Mucosa of gallbladder (tissue), 1 donor: Measurements from ENCODE around the gene GRIA1. TPM values are rescaled to one million over a fixed set of nuclear protein-coding genes. Genes with fewer than 3 reads are reported as not detected.

Experiments
- DNase-seq: peaks from one replicate; pipeline ENCODE4 v3.0.0-alpha.2; 2020; ENCODE audit warnings: low spot score
- total RNA-seq: library from RNA; stranded (reverse); gene quantifications from one replicate; pipeline ENCODE4 v1.2.1, GENCODE V29; 2021
- donor health status: DM: no; HTN: no; CAD: no.

Gene GRIA1
- total RNA-seq, 1 donor from 2014 or later: not detected

DNA sequence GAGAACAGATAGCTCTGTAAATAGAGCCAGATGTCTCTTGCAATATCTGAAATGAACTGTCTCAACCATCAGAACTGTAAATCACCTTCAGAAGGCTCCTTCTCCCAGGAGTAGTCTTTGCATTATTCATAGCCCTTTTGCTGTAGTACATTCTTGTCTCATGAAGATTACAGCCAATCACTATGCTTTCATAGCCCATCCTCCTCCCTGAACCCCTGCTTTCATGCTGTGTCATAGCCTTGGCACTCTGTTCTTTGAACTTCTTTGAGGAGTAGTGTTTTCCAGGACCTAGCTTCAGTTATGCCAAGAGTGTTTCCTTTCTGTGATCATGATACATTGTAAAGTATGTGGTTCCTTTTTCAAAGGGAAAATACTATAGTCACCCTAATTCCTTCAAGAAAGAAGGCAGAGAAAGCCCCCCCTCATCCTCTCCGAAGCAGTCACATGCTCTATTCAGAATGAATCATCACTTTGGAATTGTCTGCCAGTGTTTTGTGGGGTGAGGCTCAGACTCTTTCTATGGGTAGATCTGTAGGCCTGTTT lies 61.1 kb downstream of the GRIA1 start:
- DNase-seq: no peak

GRCh38 chr5:153552886-153553285 lies 62.4 kb downstream of the GRIA1 start:
- no peak for DNase-seq

DNA sequence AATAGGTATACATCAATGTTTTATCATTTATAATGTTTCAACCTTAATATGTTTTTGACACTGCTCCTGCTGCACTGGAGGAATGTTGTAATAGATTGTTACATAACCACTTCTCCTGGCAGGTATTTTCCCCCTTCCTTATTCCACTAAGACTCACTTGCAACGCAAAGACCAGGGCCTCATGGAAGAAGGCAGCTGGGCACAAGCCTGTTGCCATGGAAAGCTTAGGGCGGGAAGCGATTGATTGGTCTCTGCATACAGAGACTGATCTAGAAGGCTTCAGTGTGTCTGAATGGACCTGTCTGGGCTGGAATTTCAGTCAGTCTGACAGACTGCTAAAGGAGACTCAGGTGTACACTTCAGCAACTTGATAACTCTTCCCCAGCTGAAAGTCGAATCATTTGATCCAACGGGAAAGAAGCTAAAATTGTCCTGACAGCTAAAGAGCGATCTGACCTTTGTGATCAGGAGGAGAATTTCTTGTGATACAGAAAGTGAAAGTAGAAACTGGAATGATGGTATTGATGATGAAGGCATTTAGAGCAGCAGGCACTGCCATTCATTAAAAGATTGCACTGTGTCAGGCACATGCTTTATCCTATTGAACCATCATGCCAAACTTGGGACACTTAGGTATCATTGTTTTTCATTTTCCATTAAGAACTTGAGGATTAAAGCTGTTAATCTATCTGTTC lies 65.1 kb downstream of the GRIA1 start:
- no peak for DNase-seq

DNA sequence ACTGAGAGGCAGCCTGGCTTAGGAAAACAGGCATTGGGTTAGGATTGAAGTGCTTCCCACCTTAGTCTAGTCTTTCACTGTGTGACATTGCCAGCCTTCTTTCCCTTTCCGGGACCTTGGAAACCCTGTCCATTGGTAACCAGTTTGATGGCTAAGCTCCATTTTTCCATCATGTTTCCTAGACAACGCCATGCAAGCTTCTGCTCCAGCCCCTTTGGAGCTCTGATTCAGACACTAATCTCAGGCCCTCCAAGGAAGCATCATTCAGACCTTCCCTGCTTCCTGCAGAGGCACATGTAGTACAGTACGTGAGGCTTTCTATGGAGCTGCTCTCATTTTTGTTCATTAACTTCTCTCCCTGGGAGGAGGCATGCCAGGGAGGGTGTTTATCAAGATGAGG lies 68.5 kb downstream of the GRIA1 start:
- DNase-seq: no peak

DNA sequence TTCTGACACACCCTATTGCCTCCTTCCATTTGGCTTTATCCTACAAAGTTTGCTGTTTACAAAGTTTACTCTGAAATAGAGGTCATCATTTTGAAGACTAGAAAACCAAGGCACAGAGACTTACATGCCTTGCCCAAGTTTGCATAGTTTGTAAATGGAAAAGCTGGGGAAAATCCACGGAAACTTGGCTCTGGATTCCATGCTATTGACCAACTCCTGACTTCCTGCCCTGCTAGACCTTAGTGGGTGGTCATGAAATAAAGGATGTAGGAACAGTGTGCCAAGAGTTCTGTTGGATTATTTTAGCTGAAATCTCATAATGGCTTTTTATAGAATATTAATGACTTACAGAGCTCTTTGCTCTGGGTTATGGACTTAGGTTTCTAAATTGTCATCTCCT lies 69.5 kb downstream of the GRIA1 start:
- no peak for DNase-seq

GRCh38 chr5:153562189-153562588 lies 71.7 kb downstream of the GRIA1 start:
- no peak for DNase-seq

- DNase-seq: no peak
These were observed 75.4 kb downstream of the GRIA1 start for GRCh38 chr5:153565822-153566221.

DNA sequence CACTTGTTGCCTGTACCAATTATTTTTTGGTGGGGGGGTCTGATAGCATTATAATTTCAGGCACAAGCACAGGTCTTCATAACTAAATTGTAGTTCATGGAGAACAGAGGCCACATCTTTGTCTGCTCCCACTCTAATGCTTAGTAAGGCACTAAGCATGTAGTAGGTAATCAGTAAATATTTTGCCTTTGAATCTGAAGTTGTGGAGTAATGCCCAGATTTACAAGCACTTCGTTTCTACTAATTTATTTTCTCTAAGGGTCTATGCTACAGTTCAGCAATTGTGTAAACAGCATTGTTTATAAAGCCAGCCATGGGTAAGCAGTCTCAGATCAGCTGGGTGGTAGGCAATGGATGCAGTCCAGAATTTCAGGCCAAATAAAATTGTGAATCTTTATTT lies 78.6 kb downstream of the GRIA1 start:
- DNase-seq: no peak

DNA sequence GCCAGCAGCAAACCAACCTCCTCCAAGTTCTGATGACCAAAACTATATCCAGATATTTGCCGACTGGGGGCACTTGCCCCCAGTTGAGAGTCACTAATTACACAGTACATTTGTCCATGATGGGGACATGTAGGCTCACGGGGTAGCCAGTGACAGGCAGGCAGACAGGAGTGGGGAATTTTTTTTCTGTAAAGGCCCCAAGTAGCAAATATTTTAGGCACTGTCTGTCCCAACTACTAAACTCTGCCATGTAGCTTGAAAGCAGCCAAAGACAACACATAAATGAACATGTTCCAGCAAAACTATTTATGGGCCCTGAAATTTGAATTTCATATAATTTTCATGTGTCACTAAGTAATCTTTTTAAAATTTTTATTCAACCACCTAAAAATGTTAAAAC lies 80.7 kb downstream of the GRIA1 start:
- DNase-seq: no peak

GRCh38 chr5:153572411-153573145 lies 82.1 kb downstream of the GRIA1 start:
- no peak for DNase-seq

GRCh38 chr5:153573326-153574033 lies 83.0 kb downstream of the GRIA1 start:
- no peak for DNase-seq

- DNase-seq: no peak
These were observed 93.9 kb downstream of the GRIA1 start for GRCh38 chr5:153584126-153584959.

GRCh38 chr5:153584960-153585359 lies 94.5 kb downstream of the GRIA1 start:
- DNase-seq: no peak

DNA sequence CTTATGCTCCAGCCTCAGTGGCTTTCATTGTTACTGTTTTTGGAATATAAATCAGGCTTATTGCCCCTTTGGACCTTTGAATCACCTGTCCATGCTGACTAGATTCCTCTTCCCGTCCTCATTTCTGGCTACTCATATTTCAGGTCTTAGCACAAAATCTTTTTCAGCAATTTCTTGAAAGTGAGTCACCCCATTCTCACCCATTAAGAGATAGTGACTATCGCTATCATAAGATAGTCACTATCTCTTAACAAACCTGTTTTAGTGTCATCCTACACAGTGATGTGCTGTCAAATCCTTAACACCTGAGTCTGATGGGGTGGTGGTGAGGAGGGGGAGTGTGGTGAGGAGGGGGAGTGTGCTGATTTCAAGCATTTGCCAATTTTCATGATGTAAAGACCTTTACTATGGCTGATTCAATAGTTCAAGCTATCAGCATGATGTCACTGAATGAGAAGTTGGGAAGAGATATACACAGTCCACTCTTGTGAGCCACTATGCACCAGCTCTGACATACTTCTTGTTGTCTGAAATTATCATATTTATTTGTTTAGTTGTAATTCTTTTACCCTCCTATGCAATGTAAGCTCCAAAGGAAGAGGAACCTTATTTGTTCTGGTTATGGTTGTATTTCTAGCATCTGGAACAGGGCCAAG lies 95.3 kb downstream of the GRIA1 start:
- DNase-seq: no peak

GRCh38 chr5:153592081-153592480 lies 101.6 kb downstream of the GRIA1 start:
- no peak for DNase-seq

DNA sequence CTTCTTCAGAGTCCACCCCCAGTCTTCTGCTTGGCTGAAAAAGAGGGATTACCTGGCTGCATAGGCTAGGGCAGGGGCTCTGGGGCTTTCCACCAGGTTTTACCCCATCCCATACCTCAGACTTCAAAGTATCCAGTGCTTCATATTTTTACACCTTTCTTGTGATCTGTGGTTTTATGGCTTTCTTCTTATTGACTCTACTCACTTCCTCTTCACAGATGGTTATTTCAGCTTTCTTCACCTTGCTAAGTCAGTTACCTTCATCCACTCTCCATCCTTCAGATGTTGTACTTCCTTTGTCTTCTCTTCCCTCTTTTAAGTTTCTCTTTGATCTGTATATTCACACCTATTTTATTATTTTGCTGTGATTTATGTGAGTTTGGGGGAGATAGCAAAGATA lies 104.3 kb downstream of the GRIA1 start:
- no peak for DNase-seq

- no peak for DNase-seq
These were observed 107.6 kb downstream of the GRIA1 start for GRCh38 chr5:153598099-153598498.

DNA sequence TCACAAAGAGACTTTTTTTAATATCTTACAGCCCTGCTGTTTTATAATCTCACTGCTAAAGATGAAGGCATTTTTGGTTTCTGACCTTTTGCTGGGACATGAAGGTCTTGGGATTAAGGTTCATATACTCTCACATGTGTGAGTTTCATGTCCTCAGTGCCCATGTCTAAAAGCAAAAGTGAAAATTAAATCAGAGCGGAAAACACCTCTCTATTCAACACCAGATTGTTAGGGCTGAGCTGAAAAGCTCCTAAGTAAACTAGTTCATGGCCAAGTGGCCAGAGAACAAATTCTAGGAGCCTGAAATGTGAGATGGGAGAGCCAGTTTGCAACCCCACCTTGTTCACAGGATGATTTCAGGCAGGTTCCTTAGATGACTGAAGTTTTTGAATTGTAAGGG lies 110.9 kb downstream of the GRIA1 start:
- DNase-seq: no peak

- no peak for DNase-seq
These were observed 114.9 kb downstream of the GRIA1 start for GRCh38 chr5:153605386-153605785.

DNA sequence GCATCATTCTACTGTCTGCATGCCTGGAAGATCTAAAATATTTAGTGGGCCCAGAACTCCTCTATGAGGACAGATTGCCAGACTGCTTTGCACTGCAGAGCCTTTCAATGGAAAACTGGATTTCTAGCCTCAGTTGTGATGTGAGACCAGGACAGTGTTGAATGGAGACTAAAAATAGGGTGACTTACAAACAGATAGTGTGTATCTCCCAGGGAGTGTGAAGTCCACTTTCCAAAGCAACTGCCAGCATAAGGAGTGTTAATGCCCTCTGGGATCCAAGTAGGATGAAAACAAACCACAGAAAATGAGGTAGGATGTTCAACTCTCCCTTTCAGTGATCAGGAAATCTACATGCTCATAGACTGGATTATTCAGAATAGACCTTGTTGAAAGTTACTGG lies 119.5 kb downstream of the GRIA1 start:
- DNase-seq: no peak

GRCh38 chr5:153610811-153611210 lies 120.3 kb downstream of the GRIA1 start:
- DNase-seq: no peak
